K562 (cell line): ENCODE data around the gene USP37.

Source experiments
- GTF2B ChIP-seq: IDR thresholded peaks from 2 replicates; pipeline ENCODE4 v1.6.1; 2011; ENCODE audit not compliant: insufficient read length; ENCODE audit errors: extremely low read depth
- GTF2E2 ChIP-seq: fragments of 200-800 bp; sonication (Bioruptor generic); IDR thresholded peaks from 2 replicates; pipeline ENCODE4 v1.6.1; 2016; ENCODE audit warnings: missing genetic modification characterization, missing compliant biosample characterization
- ZBTB11 ChIP-seq, 3 experiments: fragments of 200-800 bp in 1 of 3; fragments of 250-450 bp in 1 of 3; fragments of 450-650 bp in 1 of 3; sonication (Bioruptor Pico) in 1 of 3; sonication (Bioruptor generic) in 1 of 3; formaldehyde crosslinking in 1 of 3; IDR thresholded peaks; 2 replicates each; pipeline versions ENCODE4 v1.6.1 to v1.8.0; 2016 to 2022; ENCODE audit warnings: mild to moderate bottlenecking in 2 of 3, missing genetic modification characterization in 2 of 3, missing compliant biosample characterization in 1 of 3, moderate library complexity in 1 of 3

- TF ChIP-seq GTF2E2 (tag) (no peak), GTF2B (no peak), ZBTB11 (CRISPR knock-in tag; IDR thresholded peaks at IDR 0.05) (no peak)
Measured at GRCh38 chr2:218403810-218404209, 164.3 kb downstream of the USP37 start.
